HepG2 (cell line): ENCODE data around the gene NKAIN2.

Experiments
- ARNTL ChIP-seq: sonication (generic); formaldehyde crosslinking; IDR thresholded peaks from 2 replicates; pipeline ENCODE4 v1.4.0; 2020; ENCODE audit warnings: mild to moderate bottlenecking, missing genetic modification reagents
- FOXJ3 ChIP-seq: sonication (generic); formaldehyde crosslinking; IDR thresholded peaks from 2 replicates; pipeline ENCODE4 v1.4.0; 2020; ENCODE audit warnings: missing genetic modification reagents, mild to moderate bottlenecking, borderline replicate concordance
- PBX3 ChIP-seq: sonication (generic); formaldehyde crosslinking; IDR thresholded peaks from 2 replicates; pipeline ENCODE4 v1.8.1; 2023; ENCODE audit warnings: missing genetic modification reagents, inconsistent platforms, borderline replicate concordance
- PREB ChIP-seq: sonication (generic); formaldehyde crosslinking; IDR thresholded peaks from 2 replicates; pipeline ENCODE4 v1.4.0; 2020; ENCODE audit warnings: missing genetic modification reagents
- SALL1 ChIP-seq: sonication (generic); formaldehyde crosslinking; IDR thresholded peaks from 2 replicates; pipeline ENCODE4 v1.8.0; 2022; ENCODE audit warnings: mild to moderate bottlenecking, missing genetic modification reagents
- SMC3 ChIP-seq: IDR thresholded peaks from 2 replicates; pipeline ENCODE4 v1.6.1; 2011; ENCODE audit warnings: low read length, improper control_type of control experiment
- SOX6 ChIP-seq, 2 experiments: fragments of 450-650 bp in 1 of 2; sonication (generic) in 1 of 2; formaldehyde crosslinking in 1 of 2; IDR thresholded peaks; 2 replicates each; pipeline versions ENCODE4 v1.4.0 to v1.6.1; 2017 to 2020; ENCODE audit warnings: antibody characterized with exemption in 1 of 2, mild to moderate bottlenecking in 1 of 2, missing genetic modification reagents in 1 of 2
- SP1 ChIP-seq, 2 experiments: fragments of 450-650 bp in 1 of 2; sonication (generic) in 1 of 2; formaldehyde crosslinking in 1 of 2; IDR thresholded peaks; 2 replicates each; pipeline versions ENCODE4 v1.4.0 to v1.6.1; 2016 to 2020; ENCODE audit warnings: missing genetic modification reagents in 1 of 2
- ZNF761 ChIP-seq: sonication (generic); formaldehyde crosslinking; conservative IDR thresholded peaks from 2 replicates; pipeline ENCODE4 v1.4.0; 2020; ENCODE audit warnings: mild to moderate bottlenecking, missing genetic modification reagents
- TF ChIP-seq, protein P1 (sequence below): sonication (generic); formaldehyde crosslinking; IDR thresholded peaks from 2 replicates; pipeline ENCODE4 v1.5.0; 2020; ENCODE audit warnings: mild to moderate bottlenecking, missing genetic modification reagents, moderate library complexity
- TF ChIP-seq, protein P2 (sequence below): sonication (generic); formaldehyde crosslinking; IDR thresholded peaks from 2 replicates; pipeline ENCODE4 v1.5.0; 2020; ENCODE audit warnings: missing genetic modification reagents

GRCh38 chr6:123962508-123962907, 158.8 kb downstream of the NKAIN2 start:
- TF ChIP-seq ARNTL (CRISPR knock-in tag): peak; percentile 91
- TF ChIP-seq PBX3: no peak
- no peak for TF ChIP-seq SP1 (IDR thresholded peaks at IDR 0.05)
- no peak for TF ChIP-seq SP1 (CRISPR knock-in tag; IDR thresholded peaks at IDR 0.05)
- TF ChIP-seq ZNF761: no peak
- TF ChIP-seq PREB (CRISPR knock-in tag): no peak
- TF ChIP-seq SOX6 (IDR thresholded peaks at IDR 0.05): no peak
- TF ChIP-seq SOX6 (CRISPR knock-in tag; IDR thresholded peaks at IDR 0.05): no peak
- no peak for TF ChIP-seq SALL1 (CRISPR knock-in tag)
- TF ChIP-seq SMC3: no peak
- TF ChIP-seq, protein P1, sequence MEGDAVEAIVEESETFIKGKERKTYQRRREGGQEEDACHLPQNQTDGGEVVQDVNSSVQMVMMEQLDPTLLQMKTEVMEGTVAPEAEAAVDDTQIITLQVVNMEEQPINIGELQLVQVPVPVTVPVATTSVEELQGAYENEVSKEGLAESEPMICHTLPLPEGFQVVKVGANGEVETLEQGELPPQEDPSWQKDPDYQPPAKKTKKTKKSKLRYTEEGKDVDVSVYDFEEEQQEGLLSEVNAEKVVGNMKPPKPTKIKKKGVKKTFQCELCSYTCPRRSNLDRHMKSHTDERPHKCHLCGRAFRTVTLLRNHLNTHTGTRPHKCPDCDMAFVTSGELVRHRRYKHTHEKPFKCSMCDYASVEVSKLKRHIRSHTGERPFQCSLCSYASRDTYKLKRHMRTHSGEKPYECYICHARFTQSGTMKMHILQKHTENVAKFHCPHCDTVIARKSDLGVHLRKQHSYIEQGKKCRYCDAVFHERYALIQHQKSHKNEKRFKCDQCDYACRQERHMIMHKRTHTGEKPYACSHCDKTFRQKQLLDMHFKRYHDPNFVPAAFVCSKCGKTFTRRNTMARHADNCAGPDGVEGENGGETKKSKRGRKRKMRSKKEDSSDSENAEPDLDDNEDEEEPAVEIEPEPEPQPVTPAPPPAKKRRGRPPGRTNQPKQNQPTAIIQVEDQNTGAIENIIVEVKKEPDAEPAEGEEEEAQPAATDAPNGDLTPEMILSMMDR (CRISPR knock-in tag): no peak
- TF ChIP-seq, protein P2, sequence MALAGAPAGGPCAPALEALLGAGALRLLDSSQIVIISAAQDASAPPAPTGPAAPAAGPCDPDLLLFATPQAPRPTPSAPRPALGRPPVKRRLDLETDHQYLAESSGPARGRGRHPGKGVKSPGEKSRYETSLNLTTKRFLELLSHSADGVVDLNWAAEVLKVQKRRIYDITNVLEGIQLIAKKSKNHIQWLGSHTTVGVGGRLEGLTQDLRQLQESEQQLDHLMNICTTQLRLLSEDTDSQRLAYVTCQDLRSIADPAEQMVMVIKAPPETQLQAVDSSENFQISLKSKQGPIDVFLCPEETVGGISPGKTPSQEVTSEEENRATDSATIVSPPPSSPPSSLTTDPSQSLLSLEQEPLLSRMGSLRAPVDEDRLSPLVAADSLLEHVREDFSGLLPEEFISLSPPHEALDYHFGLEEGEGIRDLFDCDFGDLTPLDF (CRISPR knock-in tag): no peak
- no peak for TF ChIP-seq FOXJ3 (CRISPR knock-in tag)
